Activated CD4-positive, alpha-beta T cell treated with anti-CD3 and anti-CD28 coated beads, Interleukin-2, amount 10 ng/mL, durations not matched to agents 24 days and 14 days (primary cell): Measurements from ENCODE around the gene BCKDHA. TPM values are rescaled to one million over a fixed set of nuclear protein-coding genes. Genes with fewer than 3 reads are reported as not detected.
"Not testable (repeated sequence)": the region's sequence is repeated elsewhere in the genome, so short reads cannot be mapped to it uniquely, and the experiment has no call there.

Source experiments
- DNase-seq: peaks from one replicate; pipeline ENCODE4 v3.0.0; 2022
- H3K27ac Mint-ChIP-seq: one replicate; pipeline ENCODE4 v1.8.0; 2022; ENCODE audit warnings: mild to moderate bottlenecking, mixed read lengths
- H3K27me3 Mint-ChIP-seq: one replicate; pipeline ENCODE4 v1.8.0; 2022; ENCODE audit warnings: mixed read lengths
- H3K36me3 Mint-ChIP-seq: one replicate; pipeline ENCODE4 v1.8.0; 2022; ENCODE audit warnings: low read depth, mild to moderate bottlenecking, mixed read lengths
- H3K4me1 Mint-ChIP-seq: one replicate; pipeline ENCODE4 v1.8.0; 2021; ENCODE audit warnings: mixed read lengths
- H3K4me3 Mint-ChIP-seq: one replicate; pipeline ENCODE4 v1.8.0; 2022; ENCODE audit warnings: mild to moderate bottlenecking, moderate library complexity, mixed read lengths
- H3K9me3 Mint-ChIP-seq: one replicate; pipeline ENCODE4 v1.8.0; 2021; ENCODE audit warnings: mixed read lengths
- intact Hi-C: fragments of 100-400 bp; cut with micrococcal nuclease; formaldehyde crosslinking; loops from one replicate; pipeline ENCODE4 v1.15.1; 2023
- total RNA-seq: library from RNA; stranded (reverse); gene quantifications from 2 replicates; pipeline ENCODE4 v1.2.3, GENCODE V29; 2022

Gene BCKDHA
- total RNA-seq, 1 donor from 2014 or later: 11.4 TPM

- Mint-ChIP-seq H3K4me3 (no peak overlapping the region), H3K36me3 (peaks cover 5% of the 10 kb centered on the region), H3K27me3 (no peaks in the 10 kb centered on the region), H3K9me3 (no peaks in the 10 kb centered on the region), H3K4me1 (peaks cover 28% of the 10 kb centered on the region), H3K27ac (no peak overlapping the region)
- intact Hi-C loops: no loop called here
- DNase-seq: no peak
Observed at GRCh38 chr19:41402010-41402409, 4.4 kb downstream of the BCKDHA start.

- no peak for DNase-seq
- Mint-ChIP-seq H3K27ac (no peak overlapping the region), H3K4me1 (peaks cover 15% of the 10 kb centered on the region), H3K27me3 (no peaks in the 10 kb centered on the region), H3K9me3 (no peaks in the 10 kb centered on the region), H3K36me3 (no peaks in the 10 kb centered on the region), H3K4me3 (no peak overlapping the region)
- intact Hi-C loops: no loop called here
Observed at GRCh38 chr19:41403181-41403970, 5.8 kb downstream of the BCKDHA start.

- intact Hi-C loops: no loop called here
- DNase-seq: no peak
- Mint-ChIP-seq H3K4me3 (no peak overlapping the region), H3K27ac (no peak overlapping the region), H3K27me3 (no peaks in the 10 kb centered on the region), H3K36me3 (no peaks in the 10 kb centered on the region), H3K4me1 (peaks cover 9% of the 10 kb centered on the region), H3K9me3 (no peaks in the 10 kb centered on the region)
Observed at GRCh38 chr19:41405776-41406175, 8.2 kb downstream of the BCKDHA start.

GRCh38 chr19:41407271-41407670 lies 9.7 kb downstream of the BCKDHA start:
- peaks cover 5% of the 10 kb centered on the region for H3K4me1 Mint-ChIP-seq
- no peaks in the 10 kb centered on the region for H3K27me3 Mint-ChIP-seq
- intact Hi-C loops: no loop called here
- no peak overlapping the region for H3K4me3 Mint-ChIP-seq
- peaks cover 3% of the 10 kb centered on the region for H3K36me3 Mint-ChIP-seq
- DNase-seq: no peak
- H3K27ac Mint-ChIP-seq: no peak overlapping the region
- H3K9me3 Mint-ChIP-seq: no peaks in the 10 kb centered on the region

GRCh38 chr19:41408256-41408655 lies 10.6 kb downstream of the BCKDHA start:
- no peak overlapping the region for H3K27ac Mint-ChIP-seq
- intact Hi-C loops: no loop called here
- H3K9me3 Mint-ChIP-seq: no peaks in the 10 kb centered on the region
- no peak for DNase-seq
- peaks cover 5% of the 10 kb centered on the region for H3K4me1 Mint-ChIP-seq
- H3K4me3 Mint-ChIP-seq: no peak overlapping the region
- peaks cover 5% of the 10 kb centered on the region for H3K36me3 Mint-ChIP-seq
- H3K27me3 Mint-ChIP-seq: no peaks in the 10 kb centered on the region

- H3K27ac Mint-ChIP-seq, H3K36me3 Mint-ChIP-seq, intact Hi-C loops, DNase-seq, H3K4me3 Mint-ChIP-seq, H3K4me1 Mint-ChIP-seq, H3K27me3 Mint-ChIP-seq, H3K9me3 Mint-ChIP-seq: not testable (repeated sequence)
Observed at GRCh38 chr19:41408846-41409245, 11.2 kb downstream of the BCKDHA start.

GRCh38 chr19:41409288-41409687 lies 11.7 kb downstream of the BCKDHA start:
- Mint-ChIP-seq H3K36me3 (peaks cover 10% of the 10 kb centered on the region), H3K9me3 (no peaks in the 10 kb centered on the region), H3K4me1 (peaks cover 5% of the 10 kb centered on the region), H3K4me3 (no peak overlapping the region), H3K27me3 (no peaks in the 10 kb centered on the region), H3K27ac (no peak overlapping the region)
- intact Hi-C loops: no loop called here
- no peak for DNase-seq

GRCh38 chr19:41410336-41411054 lies 12.9 kb downstream of the BCKDHA start:
- no peaks in the 10 kb centered on the region for H3K9me3 Mint-ChIP-seq
- H3K36me3 Mint-ChIP-seq: peaks cover 20% of the 10 kb centered on the region
- no peaks in the 10 kb centered on the region for H3K27me3 Mint-ChIP-seq
- intact Hi-C loops: no loop called here
- peaks cover 5% of the 10 kb centered on the region for H3K4me1 Mint-ChIP-seq
- no peak for DNase-seq
- H3K27ac Mint-ChIP-seq: no peak overlapping the region
- H3K4me3 Mint-ChIP-seq: no peak overlapping the region

- Mint-ChIP-seq H3K36me3 (peaks cover 21% of the 10 kb centered on the region), H3K27me3 (no peaks in the 10 kb centered on the region), H3K9me3 (no peaks in the 10 kb centered on the region), H3K27ac (no peak overlapping the region), H3K4me1 (peaks cover 5% of the 10 kb centered on the region), H3K4me3 (no peak overlapping the region)
- no peak for DNase-seq
- intact Hi-C loops: no loop called here
Observed at GRCh38 chr19:41411100-41411967, 13.7 kb downstream of the BCKDHA start.

GRCh38 chr19:41411968-41412265 lies 14.3 kb downstream of the BCKDHA start:
- Mint-ChIP-seq H3K36me3 (peaks cover 23% of the 10 kb centered on the region), H3K27ac (no peak overlapping the region), H3K4me3 (no peak overlapping the region), H3K4me1 (peaks cover 5% of the 10 kb centered on the region), H3K27me3 (no peaks in the 10 kb centered on the region), H3K9me3 (no peaks in the 10 kb centered on the region)
- intact Hi-C loops: no loop called here
- DNase-seq: no peak

- H3K27me3 Mint-ChIP-seq: no peaks in the 10 kb centered on the region
- no peaks in the 10 kb centered on the region for H3K9me3 Mint-ChIP-seq
- H3K4me1 Mint-ChIP-seq: peaks cover 5% of the 10 kb centered on the region
- intact Hi-C loops: no loop called here
- H3K36me3 Mint-ChIP-seq: peaks cover 25% of the 10 kb centered on the region
- H3K4me3 Mint-ChIP-seq: no peak overlapping the region
- DNase-seq: no peak
- H3K27ac Mint-ChIP-seq: no peak overlapping the region
Observed at GRCh38 chr19:41412953-41413352, 15.3 kb downstream of the BCKDHA start.

GRCh38 chr19:41413947-41414346 lies 16.3 kb downstream of the BCKDHA start:
- H3K4me3 Mint-ChIP-seq: no peak overlapping the region
- H3K9me3 Mint-ChIP-seq: no peaks in the 10 kb centered on the region
- H3K27ac Mint-ChIP-seq: no peak overlapping the region
- H3K36me3 Mint-ChIP-seq: peaks cover 30% of the 10 kb centered on the region
- H3K27me3 Mint-ChIP-seq: no peaks in the 10 kb centered on the region
- peaks cover 5% of the 10 kb centered on the region for H3K4me1 Mint-ChIP-seq
- DNase-seq: no peak
- intact Hi-C loops: no loop called here

GRCh38 chr19:41414461-41414860 lies 16.8 kb downstream of the BCKDHA start:
- no peaks in the 10 kb centered on the region for H3K9me3 Mint-ChIP-seq
- H3K36me3 Mint-ChIP-seq: peaks cover 34% of the 10 kb centered on the region
- no peak overlapping the region for H3K27ac Mint-ChIP-seq
- intact Hi-C loops: no loop called here
- H3K4me3 Mint-ChIP-seq: no peak overlapping the region
- no peak for DNase-seq
- no peaks in the 10 kb centered on the region for H3K27me3 Mint-ChIP-seq
- peaks cover 1% of the 10 kb centered on the region for H3K4me1 Mint-ChIP-seq

GRCh38 chr19:41415154-41415571 lies 17.5 kb downstream of the BCKDHA start:
- H3K27ac Mint-ChIP-seq: no peak overlapping the region

More at GRCh38 chr19:41415154-41415571, 17.5 kb downstream of the BCKDHA start:
- H3K4me1 Mint-ChIP-seq: no peaks in the 10 kb centered on the region
- H3K27me3 Mint-ChIP-seq: no peaks in the 10 kb centered on the region
- no peaks in the 10 kb centered on the region for H3K9me3 Mint-ChIP-seq
- DNase-seq: no peak
- H3K36me3 Mint-ChIP-seq: peaks cover 36% of the 10 kb centered on the region
- H3K4me3 Mint-ChIP-seq: no peak overlapping the region
- intact Hi-C loops: no loop called here
